Middle frontal gyrus (tissue), 1 donor: ENCODE data around the gene RIN1.

Source experiments
- DNase-seq: peaks from one replicate; pipeline ENCODE4 v3.0.0-alpha.2; 2015; ENCODE audit warnings: low spot score; ENCODE audit errors: extremely low spot score

RIN1 gene

GRCh38 chr11:66297610-66298009, 38.6 kb downstream of the RIN1 start:
- DNase-seq = no peak

- DNase-seq = no peak
Measured at GRCh38 chr11:66294626-66295620, 41.3 kb downstream of the RIN1 start.

GRCh38 chr11:66293777-66294625, 42.2 kb downstream of the RIN1 start:
- DNase-seq = no peak

- DNase-seq = no peak
Measured at GRCh38 chr11:66293352-66293751, 42.9 kb downstream of the RIN1 start.

- no peak for DNase-seq
Measured at GRCh38 chr11:66292543-66293332, 43.5 kb downstream of the RIN1 start.

- no peak for DNase-seq
Measured at GRCh38 chr11:66291706-66292542, 44.3 kb downstream of the RIN1 start, which contains the start of gene TMEM151A. TSS of gene TMEM151A (plus strand) at chr11:66291894. CDS start at chr11:66292014, 120 bp downstream.

GRCh38 chr11:66291303-66291705, 44.9 kb downstream of the RIN1 start:
- DNase-seq = no peak

- no peak for DNase-seq
Measured at GRCh38 chr11:66290330-66290621, 46.0 kb downstream of the RIN1 start.

GRCh38 chr11:66289548-66290329, 46.5 kb downstream of the RIN1 start:
- DNase-seq = peak; percentile 24

- peak; percentile 95 for DNase-seq
Measured at GRCh38 chr11:66288671-66289547, 47.3 kb downstream of the RIN1 start, which contains the start of gene YIF1A. TSS of gene YIF1A (minus strand) at chr11:66289143. CDS start at chr11:66288985, 158 bp downstream.

- DNase-seq = no peak
Measured at GRCh38 chr11:66287889-66288670, 48.2 kb downstream of the RIN1 start.

GRCh38 chr11:66287211-66287888, 48.9 kb downstream of the RIN1 start:
- no peak for DNase-seq

- no peak for DNase-seq
Measured at GRCh38 chr11:66286699-66287098, 49.5 kb downstream of the RIN1 start.

GRCh38 chr11:66285250-66285947, 50.8 kb downstream of the RIN1 start:
- no peak for DNase-seq

- DNase-seq = no peak
Measured at GRCh38 chr11:66284526-66285078, 51.6 kb downstream of the RIN1 start.

- DNase-seq = no peak
Measured at GRCh38 chr11:66283461-66284105, 52.7 kb downstream of the RIN1 start.
